ENCODE measurements around the gene ACVR2B. TPM values are rescaled to one million over a fixed set of nuclear protein-coding genes. Genes with fewer than 3 reads are reported as not detected.

ACVR2B gene
- total and polyA plus RNA-seq, 4 donors: 0.38 to 8.2 (median 2.3) TPM

- ATAC-seq (ENCODE audit: low FRiP score) (no peak), DNase-seq (no peak)
- Histone ChIP-seq H3K4me3 (ENCODE audit: low read length in 2 of 2) (peak overlapping the region; percentile 70 to 86), H3K27me3 (ENCODE audit: control insufficient read depth in 1 of 2, insufficient read depth in 2 of 2, low read length in 1 of 2) (no peaks in the 10 kb centered on the region), H3K9me3 (ENCODE audit: control insufficient read depth, low read length) (no peaks in the 10 kb centered on the region), H3K27ac (ENCODE audit: low read depth in 1 of 2, low read length in 2 of 2) (no peak overlapping the region), H3K36me3 (ENCODE audit: control insufficient read depth in 1 of 2, insufficient read depth in 2 of 2, low read length in 1 of 2) (no peaks in the 10 kb centered on the region), H3K4me1 (ENCODE audit: control insufficient read depth in 1 of 2, insufficient read depth in 2 of 2, low read length in 2 of 2) (peaks cover 0 to 3% of the 10 kb centered on the region in 2 donors)
- intact Hi-C loops (cut with DNase I): no loop called here
- WGBS, 2 donors: 14 to 15% methylated on average over 15 of the region's 15 CpGs
These were observed 2.1 kb downstream of the ACVR2B start for GRCh38 chr3:38455639-38456430.

GRCh38 chr3:38457111-38458003 lies 3.7 kb downstream of the ACVR2B start:
- no peak overlapping the region for H3K4me3 ChIP-seq (ENCODE audit: low read length in 2 of 2)
- WGBS, 2 donors: 95 to 96% methylated on average over 9 of the region's 9 CpGs
- no peak overlapping the region for H3K27ac ChIP-seq (ENCODE audit: low read depth in 1 of 2, low read length in 2 of 2)
- no peaks in the 10 kb centered on the region for H3K27me3 ChIP-seq (ENCODE audit: control insufficient read depth in 1 of 2, insufficient read depth in 2 of 2, low read length in 1 of 2)
- intact Hi-C loops (cut with DNase I): no loop called here
- DNase-seq: no peak
- H3K9me3 ChIP-seq (ENCODE audit: control insufficient read depth, low read length): no peaks in the 10 kb centered on the region
- no peak for ATAC-seq (ENCODE audit: low FRiP score)
- H3K36me3 ChIP-seq (ENCODE audit: control insufficient read depth in 1 of 2, insufficient read depth in 2 of 2, low read length in 1 of 2): no peaks in the 10 kb centered on the region
- peaks cover 0 to 3% of the 10 kb centered on the region in 2 donors for H3K4me1 ChIP-seq (ENCODE audit: control insufficient read depth in 1 of 2, insufficient read depth in 2 of 2, low read length in 2 of 2)

GRCh38 chr3:38458796-38459498 lies 5.3 kb downstream of the ACVR2B start:
- Histone ChIP-seq H3K9me3 (ENCODE audit: control insufficient read depth, low read length) (no peaks in the 10 kb centered on the region), H3K27ac (ENCODE audit: low read depth in 1 of 2, low read length in 2 of 2) (peak overlapping the region in 1 of 2 donors; percentile 4), H3K27me3 (ENCODE audit: control insufficient read depth in 1 of 2, insufficient read depth in 2 of 2, low read length in 1 of 2) (no peaks in the 10 kb centered on the region), H3K36me3 (ENCODE audit: control insufficient read depth in 1 of 2, insufficient read depth in 2 of 2, low read length in 1 of 2) (no peaks in the 10 kb centered on the region), H3K4me1 (ENCODE audit: control insufficient read depth in 1 of 2, insufficient read depth in 2 of 2, low read length in 2 of 2) (peaks cover 0 to 3% of the 10 kb centered on the region in 2 donors), H3K4me3 (ENCODE audit: low read length in 2 of 2) (no peak overlapping the region)
- intact Hi-C loops (cut with DNase I): no loop called here
- WGBS, 2 donors: 20 to 23% methylated on average over 12 to 13 of the region's 13 CpGs
- peak; percentile 73 to 81 for DNase-seq
- peak; percentile 48 for ATAC-seq (ENCODE audit: low FRiP score)

GRCh38 chr3:38459499-38460048 lies 5.9 kb downstream of the ACVR2B start:
- no peaks in the 10 kb centered on the region for H3K36me3 ChIP-seq (ENCODE audit: control insufficient read depth in 1 of 2, insufficient read depth in 2 of 2, low read length in 1 of 2)
- H3K4me3 ChIP-seq (ENCODE audit: low read length in 2 of 2): no peak overlapping the region
- DNase-seq (no peak), ATAC-seq (ENCODE audit: low FRiP score) (peak; percentile 16)
- H3K4me1 ChIP-seq (ENCODE audit: control insufficient read depth in 1 of 2, insufficient read depth in 2 of 2, low read length in 2 of 2): peaks cover 0 to 3% of the 10 kb centered on the region in 2 donors
- no peaks in the 10 kb centered on the region for H3K27me3 ChIP-seq (ENCODE audit: control insufficient read depth in 1 of 2, insufficient read depth in 2 of 2, low read length in 1 of 2)
- peak overlapping the region in 1 of 2 donors; percentile 4 for H3K27ac ChIP-seq (ENCODE audit: low read depth in 1 of 2, low read length in 2 of 2)
- 70 to 79% methylated on average over 10 of the region's 10 CpGs for WGBS, 2 donors
- no peaks in the 10 kb centered on the region for H3K9me3 ChIP-seq (ENCODE audit: control insufficient read depth, low read length)
- intact Hi-C loops (cut with DNase I): loop anchor here in 1 of 2 donors (5.0 kb wide), 1 partner anchor 112 kb away; the partner anchor contains the start of gene XYLB

GRCh38 chr3:38460377-38461270 lies 6.9 kb downstream of the ACVR2B start:
- Histone ChIP-seq H3K36me3 (ENCODE audit: control insufficient read depth in 1 of 2, insufficient read depth in 2 of 2, low read length in 1 of 2) (no peaks in the 10 kb centered on the region), H3K27me3 (ENCODE audit: control insufficient read depth in 1 of 2, insufficient read depth in 2 of 2, low read length in 1 of 2) (no peaks in the 10 kb centered on the region), H3K4me3 (ENCODE audit: low read length in 2 of 2) (no peak overlapping the region), H3K9me3 (ENCODE audit: control insufficient read depth, low read length) (no peaks in the 10 kb centered on the region), H3K27ac (ENCODE audit: low read depth in 1 of 2, low read length in 2 of 2) (peak overlapping the region in 1 of 2 donors; percentile 25), H3K4me1 (ENCODE audit: control insufficient read depth in 1 of 2, insufficient read depth in 2 of 2, low read length in 2 of 2) (peaks cover 0 to 3% of the 10 kb centered on the region in 2 donors)
- intact Hi-C loops (cut with DNase I): loop anchor here in 1 of 2 donors (5.0 kb wide), 1 partner anchor 113 kb away; the partner anchor contains the start of gene XYLB
- WGBS, 2 donors: 30 to 43% methylated on average over 12 of the region's 12 CpGs
- DNase-seq: no peak
- no peak for ATAC-seq (ENCODE audit: low FRiP score)

GRCh38 chr3:38465588-38466154 lies 12.0 kb downstream of the ACVR2B start:
- no peaks in the 10 kb centered on the region for H3K4me1 ChIP-seq (ENCODE audit: control insufficient read depth in 1 of 2, insufficient read depth in 2 of 2, low read length in 2 of 2)
- no peak overlapping the region for H3K27ac ChIP-seq (ENCODE audit: low read depth in 1 of 2, low read length in 2 of 2)
- intact Hi-C loops (cut with DNase I): no loop called here
- H3K9me3 ChIP-seq (ENCODE audit: control insufficient read depth, low read length): no peaks in the 10 kb centered on the region
- 97 to 98% methylated on average over 1 of the region's 1 CpG for WGBS, 2 donors
- no peak overlapping the region for H3K4me3 ChIP-seq (ENCODE audit: low read length in 2 of 2)
- DNase-seq (no peak), ATAC-seq (ENCODE audit: low FRiP score) (no peak)
- no peaks in the 10 kb centered on the region for H3K27me3 ChIP-seq (ENCODE audit: control insufficient read depth in 1 of 2, insufficient read depth in 2 of 2, low read length in 1 of 2)
- no peaks in the 10 kb centered on the region for H3K36me3 ChIP-seq (ENCODE audit: control insufficient read depth in 1 of 2, insufficient read depth in 2 of 2, low read length in 1 of 2)

- Histone ChIP-seq H3K27ac (ENCODE audit: low read depth in 1 of 2, low read length in 2 of 2) (no peak overlapping the region), H3K4me1 (ENCODE audit: control insufficient read depth in 1 of 2, insufficient read depth in 2 of 2, low read length in 2 of 2) (no peaks in the 10 kb centered on the region), H3K27me3 (ENCODE audit: control insufficient read depth in 1 of 2, insufficient read depth in 2 of 2, low read length in 1 of 2) (no peaks in the 10 kb centered on the region), H3K36me3 (ENCODE audit: control insufficient read depth in 1 of 2, insufficient read depth in 2 of 2, low read length in 1 of 2) (no peaks in the 10 kb centered on the region), H3K9me3 (ENCODE audit: control insufficient read depth, low read length) (no peaks in the 10 kb centered on the region), H3K4me3 (ENCODE audit: low read length in 2 of 2) (no peak overlapping the region)
- DNase-seq (no peak), ATAC-seq (ENCODE audit: low FRiP score) (no peak)
- WGBS, 2 donors: 96% methylated on average over 1 of the region's 1 CpG
- intact Hi-C loops (cut with DNase I): no loop called here
These were observed 15.1 kb downstream of the ACVR2B start for GRCh38 chr3:38468765-38469164.

Measured in aorta (tissue), 5 donors.